CD1c-positive myeloid dendritic cell (primary cell): ENCODE measurements around the gene ADSS1.
A peak's percentile ranks its signal among the peaks of the same experiment; 100 is the strongest.

Experiments used
- DNase-seq: peaks from one replicate; pipeline ENCODE4 v3.0.0-alpha.2; 2016; ENCODE audit errors: extremely low spot score

The ADSS1 gene

GRCh38 chr14:104782808-104783139 is 58.7 kb downstream of the ADSS1 start:
- DNase-seq, result no peak

GRCh38 chr14:104783484-104784217 is 59.6 kb downstream of the ADSS1 start:
- no peak for DNase-seq

GRCh38 chr14:104784218-104784568 is 60.2 kb downstream of the ADSS1 start:
- DNase-seq, result no peak

- DNase-seq, result no peak
Observed at GRCh38 chr14:104784846-104785707, 61.0 kb downstream of the ADSS1 start.

GRCh38 chr14:104785708-104786080 is 61.7 kb downstream of the ADSS1 start:
- no peak for DNase-seq

GRCh38 chr14:104786091-104786586 is 62.1 kb downstream of the ADSS1 start:
- DNase-seq, result peak; percentile 72

GRCh38 chr14:104786726-104787675 is 63.0 kb downstream of the ADSS1 start:
- DNase-seq, result no peak

- DNase-seq, result peak; percentile 84
Observed at GRCh38 chr14:104787736-104788135, 63.7 kb downstream of the ADSS1 start.

- DNase-seq, result no peak
Observed at GRCh38 chr14:104788161-104788818, 64.3 kb downstream of the ADSS1 start.

- DNase-seq, result peak; percentile 28
Observed at GRCh38 chr14:104788873-104789663, 65.0 kb downstream of the ADSS1 start.

GRCh38 chr14:104789752-104790743 is 66.0 kb downstream of the ADSS1 start:
- DNase-seq, result no peak

GRCh38 chr14:104791425-104791824 is 67.4 kb downstream of the ADSS1 start:
- no peak for DNase-seq

GRCh38 chr14:104792101-104792884 is 68.3 kb downstream of the ADSS1 start:
- DNase-seq, result no peak

GRCh38 chr14:104792945-104793702 is 69.1 kb downstream of the ADSS1 start:
- no peak for DNase-seq

- DNase-seq, result no peak
Observed at GRCh38 chr14:104793703-104793959, 69.6 kb downstream of the ADSS1 start.

GRCh38 chr14:104794099-104794498 is 70.1 kb downstream of the ADSS1 start:
- DNase-seq, result peak; percentile 26

GRCh38 chr14:104794631-104794992 is 70.6 kb downstream of the ADSS1 start:
- DNase-seq, result no peak
